Panc1 (cell line): ENCODE results near the gene MADD. TPM values are rescaled to one million over a fixed set of nuclear protein-coding genes. Genes with fewer than 3 reads are reported as not detected.

ENCODE experiments used
- ATAC-seq: fragments of 200-7000 bp; cut with Tn5 transposase; 2 replicates; pipeline ENCODE4 v1.9.1; 2020; ENCODE audit warnings: mild to moderate bottlenecking, moderate library complexity
- BruUV-seq: library from RNA; stranded (reverse); fragments of 400-500 nt; replicated peaks from 2 replicates; lab custom pipeline; 2021; lab: Mats Ljungman, UMichigan
- CTCF ChIA-PET: fragments of 300-600 bp; sonication (Branson Sonifier 250); formaldehyde crosslinking; loops from one replicate; lab custom pipeline; 2022; ENCODE audit warnings: antibody characterized with exemption; lab: Charles Lee
- POLR2A ChIA-PET: fragments of 300-600 bp; sonication (Branson Sonifier 250); formaldehyde crosslinking; loops from one replicate; lab custom pipeline; 2022; ENCODE audit warnings: antibody characterized with exemption; lab: Charles Lee
- DNase-seq: peaks from one replicate; pipeline ENCODE4 v3.0.0-alpha.2; 2010; ENCODE audit warnings: low read depth, low spot score
- H3K27ac ChIP-seq: 2 replicates; pipeline ENCODE4 v1.5.1; 2011; ENCODE audit warnings: mild to moderate bottlenecking, low read length, inconsistent platforms
- H3K27me3 ChIP-seq: fragments of 200-500 bp; sonication (Bioruptor generic); 2 replicates; pipeline ENCODE4 v1.6.0; 2014; ENCODE audit warnings: low read length, inconsistent platforms; ENCODE audit not compliant: control insufficient read depth, insufficient read depth
- H3K36me3 ChIP-seq: fragments of 200-500 bp; sonication (Bioruptor generic); 2 replicates; pipeline ENCODE4 v1.5.1; 2014; ENCODE audit warnings: inconsistent platforms, mild to moderate bottlenecking, low read length, moderate library complexity; ENCODE audit not compliant: control insufficient read depth, insufficient read depth
- H3K4me1 ChIP-seq: 2 replicates; pipeline ENCODE4 v1.5.1; 2011; ENCODE audit warnings: inconsistent platforms, mild to moderate bottlenecking, low read length, moderate library complexity; ENCODE audit not compliant: control insufficient read depth, insufficient read depth
- H3K4me3 ChIP-seq, 2 experiments: 2 replicates each; pipeline ENCODE4 v1.5.1; 2011 to 2012; ENCODE audit warnings: low read depth in 2 of 2, low read length in 2 of 2, mild to moderate bottlenecking in 2 of 2, inconsistent platforms in 1 of 2, moderate library complexity in 1 of 2
- H3K9me3 ChIP-seq: fragments of 200-500 bp; sonication (Bioruptor generic); 2 replicates; pipeline ENCODE4 v1.5.1; 2014; ENCODE audit warnings: low read depth, mild to moderate bottlenecking, inconsistent platforms, low read length, moderate library complexity; ENCODE audit not compliant: control insufficient read depth, insufficient read depth
- CTCF ChIP-seq: fragments of 450-650 bp; IDR thresholded peaks from 2 replicates; pipeline ENCODE4 v1.5.1; 2017; ENCODE audit warnings: mild to moderate bottlenecking
- POLR2AphosphoS5 ChIP-seq: IDR thresholded peaks from 2 replicates; pipeline ENCODE4 v1.6.1; 2012; ENCODE audit warnings: mild to moderate bottlenecking, low read depth, low read length, moderate library complexity
- SIN3A ChIP-seq: IDR thresholded peaks from 2 replicates; pipeline ENCODE4 v1.6.1; 2012; ENCODE audit warnings: low read depth, mild to moderate bottlenecking, low read length, moderate library complexity, borderline replicate concordance; ENCODE audit not compliant: insufficient read depth
- TCF7L2 ChIP-seq: IDR thresholded peaks from 2 replicates; pipeline ENCODE4 v1.6.1; 2011; ENCODE audit warnings: mild to moderate bottlenecking, low read depth, low read length, inconsistent platforms
- in situ Hi-C: cut with HindIII; loops from 2 replicates; pipeline ENCODE4 v1.10.0; 2016; ENCODE audit warnings: low sequenced_read_pairs, low pct_unique_long_range_greater_than_20kb
- intact Hi-C: fragments of 100-400 bp; cut with micrococcal nuclease; formaldehyde crosslinking; loops from one replicate; pipeline ENCODE4 v1.10.0; 2022; ENCODE audit not compliant: unreplicated experiment
- total RNA-seq: library from RNA; stranded (reverse); gene quantifications from one replicate; pipeline ENCODE4 v1.2.1, GENCODE V29; 2021; ENCODE audit not compliant: unreplicated experiment
- TF ChIP-seq, protein P1 (sequence below), 2 experiments: IDR thresholded peaks; 2 replicates each; pipeline ENCODE4 v1.6.1; 2011 to 2012; ENCODE audit warnings: low read depth in 2 of 2, control low read depth in 1 of 2, low read length in 1 of 2, mild to moderate bottlenecking in 1 of 2, moderate library complexity in 1 of 2; ENCODE audit not compliant: insufficient read depth in 1 of 2

MADD gene
- total RNA-seq, 1 experiment from 2014 or later = 51.1 TPM

- ATAC-seq (no peak), DNase-seq (no peak)
- H3K4me1 ChIP-seq = no peaks in the 10 kb centered on the region
- in situ Hi-C loops (no loop called here), intact Hi-C loops (no loop called here)
- POLR2A ChIA-PET = no interaction called here
- no peaks in the 10 kb centered on the region for H3K27me3 ChIP-seq
- BruUV-seq = no TSS peak
- H3K27ac ChIP-seq = no peak overlapping the region
- CTCF ChIA-PET = no interaction called here
- no peaks in the 10 kb centered on the region for H3K36me3 ChIP-seq
- no peak overlapping the region for H3K4me3 ChIP-seq
- no peaks in the 10 kb centered on the region for H3K9me3 ChIP-seq
- TF ChIP-seq SIN3A = no peak
- TF ChIP-seq POLR2AphosphoS5 = no peak
- TF ChIP-seq CTCF = no peak
- TF ChIP-seq, protein P1, sequence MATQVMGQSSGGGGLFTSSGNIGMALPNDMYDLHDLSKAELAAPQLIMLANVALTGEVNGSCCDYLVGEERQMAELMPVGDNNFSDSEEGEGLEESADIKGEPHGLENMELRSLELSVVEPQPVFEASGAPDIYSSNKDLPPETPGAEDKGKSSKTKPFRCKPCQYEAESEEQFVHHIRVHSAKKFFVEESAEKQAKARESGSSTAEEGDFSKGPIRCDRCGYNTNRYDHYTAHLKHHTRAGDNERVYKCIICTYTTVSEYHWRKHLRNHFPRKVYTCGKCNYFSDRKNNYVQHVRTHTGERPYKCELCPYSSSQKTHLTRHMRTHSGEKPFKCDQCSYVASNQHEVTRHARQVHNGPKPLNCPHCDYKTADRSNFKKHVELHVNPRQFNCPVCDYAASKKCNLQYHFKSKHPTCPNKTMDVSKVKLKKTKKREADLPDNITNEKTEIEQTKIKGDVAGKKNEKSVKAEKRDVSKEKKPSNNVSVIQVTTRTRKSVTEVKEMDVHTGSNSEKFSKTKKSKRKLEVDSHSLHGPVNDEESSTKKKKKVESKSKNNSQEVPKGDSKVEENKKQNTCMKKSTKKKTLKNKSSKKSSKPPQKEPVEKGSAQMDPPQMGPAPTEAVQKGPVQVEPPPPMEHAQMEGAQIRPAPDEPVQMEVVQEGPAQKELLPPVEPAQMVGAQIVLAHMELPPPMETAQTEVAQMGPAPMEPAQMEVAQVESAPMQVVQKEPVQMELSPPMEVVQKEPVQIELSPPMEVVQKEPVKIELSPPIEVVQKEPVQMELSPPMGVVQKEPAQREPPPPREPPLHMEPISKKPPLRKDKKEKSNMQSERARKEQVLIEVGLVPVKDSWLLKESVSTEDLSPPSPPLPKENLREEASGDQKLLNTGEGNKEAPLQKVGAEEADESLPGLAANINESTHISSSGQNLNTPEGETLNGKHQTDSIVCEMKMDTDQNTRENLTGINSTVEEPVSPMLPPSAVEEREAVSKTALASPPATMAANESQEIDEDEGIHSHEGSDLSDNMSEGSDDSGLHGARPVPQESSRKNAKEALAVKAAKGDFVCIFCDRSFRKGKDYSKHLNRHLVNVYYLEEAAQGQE (IDR thresholded peaks at IDR 0.05; ENCODE audit: insufficient read depth in 1 of 2, low read depth in 2 of 2, low read length in 1 of 2) = no peak
- no peak for TF ChIP-seq TCF7L2
Measured at GRCh38 chr11:47331454-47332302, 61.7 kb downstream of the MADD start.

- Histone ChIP-seq H3K9me3 (no peaks in the 10 kb centered on the region), H3K27ac (no peak overlapping the region), H3K36me3 (no peaks in the 10 kb centered on the region), H3K27me3 (no peaks in the 10 kb centered on the region), H3K4me3 (no peak overlapping the region), H3K4me1 (no peaks in the 10 kb centered on the region)
- POLR2A ChIA-PET = no interaction called here
- CTCF ChIA-PET = no interaction called here
- ATAC-seq (no peak), DNase-seq (no peak)
- in situ Hi-C loops = no loop called here
- intact Hi-C loops = no loop called here
- TF ChIP-seq SIN3A = no peak
- TF ChIP-seq TCF7L2 = no peak
- TF ChIP-seq CTCF = no peak
- TF ChIP-seq POLR2AphosphoS5 = no peak
- TF ChIP-seq, protein P1 (IDR thresholded peaks at IDR 0.05; ENCODE audit: insufficient read depth in 1 of 2, low read depth in 2 of 2, low read length in 1 of 2) = no peak
- BruUV-seq = no TSS peak
Measured at GRCh38 chr11:47332303-47332711, 62.4 kb downstream of the MADD start.
